GM12801 (cell line): ENCODE results near the gene NADK.

ENCODE experiments used
- TF ChIP-seq, protein P1 (sequence below): IDR thresholded peaks from one replicate; pipeline ENCODE4 v1.5.1; 2011; ENCODE audit warnings: control low read depth; ENCODE audit not compliant: insufficient read length; ENCODE audit errors: extremely low read depth

Gene NADK

GRCh38 chr1:1778663-1779319, 521 bp upstream of the NADK start:
- TF ChIP-seq, protein P1, sequence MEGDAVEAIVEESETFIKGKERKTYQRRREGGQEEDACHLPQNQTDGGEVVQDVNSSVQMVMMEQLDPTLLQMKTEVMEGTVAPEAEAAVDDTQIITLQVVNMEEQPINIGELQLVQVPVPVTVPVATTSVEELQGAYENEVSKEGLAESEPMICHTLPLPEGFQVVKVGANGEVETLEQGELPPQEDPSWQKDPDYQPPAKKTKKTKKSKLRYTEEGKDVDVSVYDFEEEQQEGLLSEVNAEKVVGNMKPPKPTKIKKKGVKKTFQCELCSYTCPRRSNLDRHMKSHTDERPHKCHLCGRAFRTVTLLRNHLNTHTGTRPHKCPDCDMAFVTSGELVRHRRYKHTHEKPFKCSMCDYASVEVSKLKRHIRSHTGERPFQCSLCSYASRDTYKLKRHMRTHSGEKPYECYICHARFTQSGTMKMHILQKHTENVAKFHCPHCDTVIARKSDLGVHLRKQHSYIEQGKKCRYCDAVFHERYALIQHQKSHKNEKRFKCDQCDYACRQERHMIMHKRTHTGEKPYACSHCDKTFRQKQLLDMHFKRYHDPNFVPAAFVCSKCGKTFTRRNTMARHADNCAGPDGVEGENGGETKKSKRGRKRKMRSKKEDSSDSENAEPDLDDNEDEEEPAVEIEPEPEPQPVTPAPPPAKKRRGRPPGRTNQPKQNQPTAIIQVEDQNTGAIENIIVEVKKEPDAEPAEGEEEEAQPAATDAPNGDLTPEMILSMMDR: no peak

DNA sequence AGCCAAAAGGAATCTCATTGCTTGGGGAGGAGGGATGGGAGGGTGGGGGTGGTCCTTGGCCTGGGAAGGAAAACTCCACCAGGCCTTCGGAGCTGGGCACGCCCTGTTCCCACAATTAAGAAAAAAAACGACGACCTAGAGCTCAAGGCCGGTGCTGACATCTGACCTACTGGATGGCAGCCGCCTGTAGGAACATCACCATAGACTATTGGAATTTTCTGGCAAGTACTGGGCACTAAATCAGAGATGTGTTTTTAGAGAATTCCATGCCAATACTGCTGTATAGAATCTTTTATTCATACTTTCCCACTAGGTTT, 729 bp downstream of the NADK start:
- TF ChIP-seq, protein P1: no peak

- TF ChIP-seq, protein P1: no peak
Measured at GRCh38 chr1:1776672-1777582, 1.3 kb downstream of the NADK start.

- TF ChIP-seq, protein P1: no peak
Measured at GRCh38 chr1:1775327-1776226, 2.7 kb downstream of the NADK start.

GRCh38 chr1:1773874-1774273, 4.4 kb downstream of the NADK start:
- TF ChIP-seq, protein P1: no peak

GRCh38 chr1:1771096-1771495, 7.2 kb downstream of the NADK start:
- TF ChIP-seq, protein P1: no peak

- TF ChIP-seq, protein P1: no peak
Measured at GRCh38 chr1:1770102-1770501, 8.2 kb downstream of the NADK start.
